Muscle of back (tissue), 11 donors: Measurements from ENCODE around the gene MACROH2A1. TPM values are rescaled to one million over a fixed set of nuclear protein-coding genes. Genes with fewer than 3 reads are reported as not detected.
"Not testable (repeated sequence)": the region's sequence is repeated elsewhere in the genome, so short reads cannot be mapped to it uniquely, and the experiment has no call there.

Experiments used
- DNase-seq, 3 donors: peaks; one replicate each; pipeline versions ENCODE4 v3.0.0 to v3.0.0-alpha.2; 2013
- polyA plus RNA-seq, 10 donors: library from polyadenylated mRNA; unstranded; fragments of 120-200 nt; gene quantifications; one replicate each; pipeline ENCODE4 v1.2.1, GENCODE V29; 2013; ENCODE audit not compliant: insufficient read length in 10 of 10

MACROH2A1 gene
- polyA plus RNA-seq, 10 donors = 82.9 to 117 (median 101) TPM

DNA sequence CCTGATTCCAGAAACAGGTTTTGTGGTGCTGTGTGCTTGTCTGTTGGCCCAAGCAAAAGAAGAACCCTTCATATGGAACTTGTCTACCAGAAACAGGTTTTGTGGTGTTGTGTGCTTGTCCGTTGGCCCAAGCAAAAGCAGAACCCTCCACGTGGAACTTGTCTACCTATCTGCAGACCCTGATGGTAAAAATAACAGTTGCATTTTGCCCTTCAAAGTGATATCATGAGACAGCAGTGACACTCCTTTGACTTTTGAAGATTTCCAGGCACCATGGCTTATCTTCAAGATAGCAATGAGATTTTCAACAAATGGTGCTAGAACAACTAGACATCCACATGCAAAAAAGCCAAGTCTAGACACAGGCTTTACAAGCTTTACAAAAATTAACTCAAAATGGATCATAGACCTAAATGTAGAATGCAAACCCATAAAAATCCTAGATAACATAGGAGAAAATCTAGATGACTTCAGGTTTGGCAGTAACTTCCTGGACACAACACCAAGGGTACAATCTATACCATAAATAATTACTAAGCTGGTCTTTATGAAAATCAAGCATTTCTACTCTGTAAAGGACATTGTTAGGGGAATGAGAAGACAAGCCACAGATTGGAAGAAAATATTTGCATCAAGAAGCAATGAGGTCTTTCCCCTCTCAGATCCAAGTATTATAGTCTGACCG lies 16.8 kb downstream of the MACROH2A1 start:
- no peak for DNase-seq

DNA sequence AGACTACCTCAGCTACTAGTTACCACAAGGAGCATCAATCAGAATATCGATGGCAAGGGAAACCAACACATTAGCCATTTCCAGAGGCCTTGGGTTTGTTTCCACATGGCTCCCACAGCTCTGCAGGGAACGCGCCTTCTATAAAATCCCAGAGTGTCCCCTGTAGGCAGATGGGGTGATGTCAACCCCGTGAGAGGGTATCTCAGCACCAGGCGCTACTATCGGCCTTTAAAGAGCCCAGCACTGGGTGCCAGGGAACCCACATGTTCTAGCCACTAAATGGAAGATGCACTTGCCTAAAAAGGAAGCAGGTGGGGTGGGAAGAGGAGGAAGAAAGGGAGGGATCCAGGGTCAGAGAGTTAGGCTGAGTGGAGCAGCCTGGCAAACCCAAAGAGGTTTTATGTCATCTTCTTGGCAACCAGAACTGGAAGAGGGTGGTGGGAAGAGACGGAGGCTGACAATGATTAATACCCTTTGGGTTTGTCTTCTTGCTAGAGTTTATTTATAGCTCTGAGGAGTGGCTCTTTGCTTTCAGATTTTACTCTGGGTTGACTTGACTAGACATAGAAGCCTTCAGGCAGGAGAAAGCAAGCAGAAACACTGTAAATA lies 19.9 kb downstream of the MACROH2A1 start:
- DNase-seq = no peak

DNA sequence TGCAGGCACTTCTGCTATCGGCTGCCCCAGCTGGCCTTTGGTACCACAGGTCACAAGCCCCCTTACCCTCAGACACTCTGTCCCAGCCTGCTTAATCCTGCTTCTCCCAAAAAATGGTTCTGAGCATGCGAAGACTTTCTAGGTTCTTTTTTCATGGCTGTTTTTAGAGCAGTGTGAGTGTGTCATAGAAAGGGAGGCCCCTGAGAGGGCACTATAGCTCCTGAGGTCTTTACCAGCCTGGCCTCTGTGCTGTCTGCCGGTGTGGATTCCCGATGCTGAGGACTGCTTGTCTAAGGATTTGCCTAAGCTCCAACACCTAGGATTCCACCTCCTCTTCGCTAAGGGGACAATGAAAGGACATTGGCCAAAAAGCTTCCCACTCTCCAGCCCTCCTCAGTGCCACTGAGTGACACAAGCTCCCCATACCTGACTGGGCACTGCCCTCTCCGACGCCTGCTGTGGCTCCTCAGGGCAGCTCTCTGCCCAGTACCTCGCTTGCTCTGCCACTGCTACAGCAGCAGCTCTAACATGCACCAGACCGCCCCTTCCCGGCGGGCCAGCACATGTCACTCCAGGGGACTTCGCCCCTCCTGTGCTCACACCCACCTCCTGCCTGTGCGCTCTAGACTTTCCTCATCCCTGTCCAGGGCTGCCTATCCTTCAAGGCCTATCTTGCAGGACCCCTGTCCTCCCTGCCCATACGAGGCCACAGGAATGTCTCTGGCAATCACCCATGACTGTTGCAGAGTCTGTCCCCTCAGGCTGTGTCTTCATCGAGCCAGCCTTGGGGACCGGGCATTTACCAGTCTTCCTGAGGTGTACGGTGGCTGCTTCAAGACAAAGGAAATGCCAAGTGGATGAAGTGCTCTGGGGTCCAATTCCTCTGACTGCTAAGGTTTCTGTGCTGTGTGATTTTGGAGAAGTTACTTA lies 21.0 kb downstream of the MACROH2A1 start:
- no peak for DNase-seq

DNA sequence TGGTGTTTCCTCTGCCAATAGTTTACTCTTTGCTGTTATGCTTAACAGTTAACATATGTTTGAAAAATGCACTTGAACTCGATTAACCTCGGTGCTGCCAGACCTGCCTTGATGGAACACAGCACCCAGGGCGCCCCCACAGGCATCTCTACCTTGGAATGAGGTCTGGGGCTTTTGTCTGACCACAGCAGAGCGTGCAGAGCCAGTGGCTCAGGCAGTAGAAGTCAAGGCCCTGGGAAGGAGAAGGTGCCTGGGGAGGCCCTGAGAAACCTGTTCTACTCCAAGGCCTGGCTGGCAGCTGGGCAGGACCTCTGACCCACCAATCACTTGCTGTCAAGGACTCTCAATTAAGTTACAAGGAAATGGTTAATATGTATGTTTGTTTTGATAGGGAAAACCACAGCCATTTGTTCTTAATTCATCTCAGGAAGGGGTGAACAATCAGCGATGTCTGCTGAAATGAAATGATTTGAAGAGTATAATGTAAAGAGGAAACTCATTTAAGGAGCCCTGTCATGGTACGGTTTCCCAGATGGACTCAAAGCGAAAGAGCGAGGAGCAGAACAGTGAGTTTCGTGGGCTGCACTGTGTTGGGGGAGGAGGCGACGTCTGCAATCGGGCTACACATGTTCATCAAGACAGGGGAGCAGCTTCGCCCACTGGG lies 21.9 kb downstream of the MACROH2A1 start:
- DNase-seq = no peak

DNA sequence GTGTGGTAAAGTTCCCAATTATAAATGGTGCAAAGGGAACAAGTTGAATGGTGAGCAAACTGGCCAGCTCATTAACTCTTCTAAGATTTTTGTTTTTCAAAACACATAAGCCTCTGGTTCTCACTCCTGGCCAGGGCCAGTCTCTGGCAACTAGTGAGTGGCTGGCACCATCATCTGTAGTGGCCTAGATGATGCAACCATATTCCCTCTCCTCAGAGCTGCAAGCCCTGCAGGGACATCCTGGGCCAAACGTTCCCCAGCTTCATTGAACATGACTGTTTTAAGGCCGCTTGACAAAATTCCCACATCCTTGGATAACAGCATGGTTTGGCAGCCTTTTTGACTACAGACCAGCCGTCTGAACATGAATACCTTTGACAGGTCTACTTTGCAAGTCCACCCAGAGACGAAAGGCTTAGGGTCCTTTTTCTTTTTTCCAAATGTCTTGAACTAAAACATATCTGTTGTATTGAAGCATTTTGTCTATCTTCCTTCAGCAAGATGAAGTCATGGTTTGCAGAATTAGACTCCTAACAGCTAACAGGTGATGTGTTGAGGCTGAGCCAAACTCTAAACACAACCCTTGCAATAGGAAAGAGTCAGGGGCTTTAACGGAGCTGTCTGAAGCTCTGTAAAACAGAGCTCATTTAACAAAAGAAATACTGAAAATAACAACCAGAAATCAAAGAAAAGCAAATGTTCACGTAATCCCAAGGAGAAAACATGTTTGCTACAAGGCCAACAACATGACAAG lies 23.8 kb downstream of the MACROH2A1 start:
- DNase-seq = peak in 1 of 3 donors; percentile 67

DNA sequence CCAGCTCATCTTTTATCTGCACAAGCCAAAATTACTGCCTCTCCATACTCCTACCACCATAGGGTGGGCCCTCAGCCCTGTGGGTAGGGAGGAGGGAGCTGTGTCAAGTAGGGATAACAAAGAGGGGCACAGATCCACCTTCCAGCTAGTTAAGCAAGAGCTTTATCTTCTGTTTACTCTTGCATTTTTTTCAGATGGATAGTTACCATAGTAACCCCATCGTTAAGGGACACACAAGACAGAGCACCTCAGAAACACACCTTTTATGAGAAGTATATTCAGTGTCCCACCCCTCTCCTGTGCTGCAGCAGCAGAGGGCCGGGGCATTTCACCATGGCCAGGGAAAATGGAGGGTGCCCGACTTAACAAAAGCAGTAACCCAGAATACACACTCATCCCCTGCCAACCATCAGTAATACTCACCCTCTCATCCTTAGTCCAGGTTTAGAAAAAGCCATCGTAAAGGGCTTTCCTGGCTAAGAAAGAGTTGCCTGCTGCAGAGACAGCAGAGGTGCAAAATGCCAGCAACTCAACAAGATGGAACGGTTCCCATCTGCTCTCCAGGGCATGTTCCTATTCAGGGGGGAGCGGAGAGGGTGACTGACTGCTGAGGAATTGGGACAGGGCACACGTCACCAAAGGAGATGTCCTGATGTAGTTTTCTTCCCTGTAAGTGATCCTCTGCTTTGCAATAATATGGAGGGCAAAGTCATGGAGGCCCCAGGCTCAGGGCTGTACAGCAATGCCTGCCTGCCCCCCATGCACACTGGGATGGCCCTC lies 25.1 kb downstream of the MACROH2A1 start:
- DNase-seq = no peak

DNA sequence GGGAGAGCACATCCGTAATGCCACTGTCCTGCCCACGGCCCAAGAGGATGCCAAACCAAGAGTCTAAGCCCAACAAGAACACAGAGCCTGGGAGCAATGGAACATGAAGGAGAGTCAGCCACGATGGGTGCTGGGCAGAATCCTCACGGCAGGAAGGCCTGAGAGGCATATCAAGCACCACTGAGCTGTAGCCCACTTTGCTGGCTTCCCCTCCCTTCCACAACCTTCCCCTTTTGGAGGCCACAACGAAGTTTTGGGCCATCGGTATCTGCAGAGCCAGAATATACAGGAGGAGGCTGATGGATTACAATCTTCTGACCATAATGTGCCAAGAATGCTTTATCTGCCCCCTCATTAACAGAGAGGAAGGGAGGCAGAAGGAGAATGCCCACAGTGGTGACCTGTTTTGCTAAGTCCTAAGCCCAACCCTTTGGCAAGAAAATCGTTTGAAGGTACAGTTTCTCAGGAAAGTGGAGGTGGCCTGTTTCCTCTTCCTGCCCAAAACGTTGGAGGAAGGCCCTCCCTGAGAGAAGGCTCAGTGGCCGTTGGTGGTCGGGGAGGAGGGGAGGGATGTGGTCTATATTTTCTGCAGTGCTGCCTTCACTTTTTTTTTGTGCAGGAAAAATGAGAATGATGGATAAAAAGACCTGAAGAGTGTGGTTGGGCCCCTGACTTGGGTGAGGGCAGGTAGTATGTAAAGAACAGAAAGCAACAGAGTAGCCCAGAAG lies 26.2 kb downstream of the MACROH2A1 start:
- DNase-seq = no peak

DNA sequence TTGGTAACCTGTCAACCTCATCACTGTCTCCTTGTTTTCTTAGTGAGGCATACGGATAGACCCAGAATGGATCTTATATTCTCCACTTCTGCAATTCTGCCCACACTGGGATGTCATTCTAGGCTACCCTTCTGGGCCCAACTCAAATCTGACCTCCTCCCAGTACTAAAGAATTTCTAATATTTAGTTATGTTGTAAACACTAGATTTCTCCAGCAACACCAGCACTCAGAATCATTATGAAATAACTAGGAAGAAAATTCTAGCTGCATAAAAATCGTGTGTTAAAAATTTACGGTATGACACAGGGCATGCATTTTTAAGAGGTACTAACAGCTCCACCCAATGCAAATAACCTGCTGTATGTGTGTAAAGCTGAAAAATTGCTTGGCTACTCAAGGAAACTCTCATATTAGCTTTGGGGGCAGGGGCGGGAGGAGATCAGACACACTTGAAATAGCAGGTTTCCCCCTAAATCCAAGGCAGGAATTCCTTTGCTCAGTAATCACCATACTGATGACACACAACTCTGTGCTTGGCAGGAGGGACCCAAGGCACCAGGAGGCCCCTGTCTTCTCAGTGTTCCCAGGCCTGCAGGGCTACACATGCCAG lies 27.3 kb downstream of the MACROH2A1 start:
- no peak for DNase-seq

DNA sequence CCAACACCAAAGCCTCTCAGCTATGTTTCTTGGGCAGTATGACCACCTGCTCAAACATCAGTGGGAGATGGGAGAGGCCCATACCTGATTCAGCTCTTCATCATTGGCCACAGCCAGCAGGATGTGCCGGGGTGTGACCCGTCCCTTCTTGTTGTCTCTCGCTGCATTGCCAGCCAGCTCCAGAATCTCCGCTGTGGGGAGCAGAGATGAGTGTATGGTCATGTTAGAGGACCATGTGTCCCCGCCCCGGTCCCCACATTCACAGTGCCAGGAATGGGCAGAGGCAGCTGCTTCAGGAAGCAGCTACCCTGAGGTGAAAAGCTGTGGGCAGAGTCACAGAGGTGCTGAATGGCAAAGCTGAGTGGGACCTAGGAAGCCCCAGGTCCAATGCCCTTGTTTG lies 29.1 kb downstream of the MACROH2A1 start:
- DNase-seq = no peak

DNA sequence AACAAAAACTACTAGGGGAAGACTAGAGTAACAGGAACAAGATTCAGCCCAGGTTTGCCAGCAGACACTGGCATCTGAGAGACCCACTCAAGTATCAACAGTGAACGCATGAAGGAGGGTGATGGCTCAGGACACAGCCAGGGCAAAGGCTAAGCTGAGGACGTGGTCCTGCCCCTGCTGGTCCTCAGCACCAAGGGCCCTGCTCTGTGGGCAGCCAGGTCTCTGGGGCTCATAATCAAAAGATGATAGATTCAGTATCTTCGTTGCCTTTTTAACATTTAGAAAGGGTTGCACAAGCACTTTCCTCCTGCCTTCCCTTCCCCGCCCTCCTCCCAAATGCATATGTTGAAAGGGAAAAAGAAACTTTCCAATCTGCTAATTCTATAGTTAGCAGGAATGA lies 31.5 kb downstream of the MACROH2A1 start:
- no peak for DNase-seq

DNA sequence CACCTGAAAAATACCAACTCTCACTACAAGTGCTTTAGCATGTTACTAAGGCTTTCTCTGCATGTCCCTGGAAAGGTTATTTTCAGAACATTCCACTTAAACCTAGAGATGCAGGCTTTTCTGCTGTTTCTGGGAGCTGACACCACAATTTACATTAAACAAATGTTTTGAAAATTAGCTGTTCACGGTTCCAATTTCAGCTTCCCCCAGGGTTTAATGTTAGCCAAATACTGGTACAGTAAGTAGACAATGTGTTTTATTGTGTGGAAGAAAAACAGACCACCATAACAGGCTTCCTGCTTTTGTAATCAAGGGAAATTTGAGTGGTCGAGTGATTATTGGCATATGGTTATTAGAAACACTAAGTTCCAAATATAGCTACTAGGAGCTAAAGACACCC lies 32.0 kb downstream of the MACROH2A1 start:
- peak in 1 of 3 donors; percentile 70 for DNase-seq

DNA sequence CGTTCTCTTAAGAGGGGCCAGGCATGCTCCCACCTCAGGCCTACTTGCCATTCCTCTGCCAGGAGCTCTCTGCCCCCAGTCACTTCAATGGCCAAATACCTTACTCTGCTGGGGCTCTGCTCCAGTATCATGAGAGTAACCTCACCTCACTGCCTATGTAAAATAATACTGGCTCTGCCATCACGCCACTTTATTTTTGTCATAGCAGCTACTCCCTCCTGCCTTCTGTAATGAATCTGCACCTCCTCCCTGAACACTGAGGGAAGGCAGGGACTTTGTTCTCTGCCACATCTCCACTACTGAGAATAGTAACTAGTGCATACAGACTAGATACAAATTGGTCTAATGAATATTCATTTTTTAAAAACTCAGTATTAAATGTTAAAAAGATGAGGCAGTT lies 33.8 kb downstream of the MACROH2A1 start:
- DNase-seq = no peak

DNA sequence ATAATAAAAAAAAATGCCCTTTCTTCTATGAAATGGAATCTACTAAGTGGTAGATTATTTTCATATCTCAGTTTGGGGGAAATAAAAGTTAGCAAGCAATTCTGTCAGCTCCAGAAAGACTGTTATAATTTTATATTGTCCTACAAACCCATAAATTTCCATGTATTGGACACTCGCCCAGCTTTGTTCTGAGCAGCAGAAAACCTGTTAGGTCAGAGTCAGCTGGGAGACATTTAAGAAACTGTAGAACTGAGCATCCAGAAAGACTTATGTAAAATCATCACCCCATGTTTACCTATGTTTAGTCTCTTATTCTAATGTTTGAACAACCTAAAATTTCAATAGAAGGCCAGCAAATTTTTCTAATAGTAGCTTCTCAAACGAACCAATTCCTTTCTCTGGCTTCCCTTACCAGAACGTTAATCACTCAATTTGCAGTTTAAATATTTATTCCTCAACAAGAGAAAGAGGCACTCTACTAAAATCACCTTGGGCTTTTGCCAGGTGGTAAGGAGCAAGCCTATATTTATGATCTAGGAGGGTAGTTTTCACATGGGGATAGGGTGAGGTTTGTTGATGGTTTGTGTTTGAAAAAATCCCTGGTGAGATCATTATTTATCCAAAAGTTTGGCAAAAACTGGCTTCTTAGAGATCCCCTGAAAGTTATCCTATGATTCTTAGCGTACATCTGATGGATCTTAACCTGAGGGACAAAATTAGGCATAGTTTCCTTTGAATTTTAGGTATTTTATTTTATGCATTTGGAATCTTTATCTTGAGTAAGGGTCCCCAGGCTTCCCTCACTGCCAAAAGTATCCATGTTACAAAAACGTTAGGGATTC lies 34.4 kb downstream of the MACROH2A1 start:
- DNase-seq = peak in 1 of 3 donors; percentile 57

DNA sequence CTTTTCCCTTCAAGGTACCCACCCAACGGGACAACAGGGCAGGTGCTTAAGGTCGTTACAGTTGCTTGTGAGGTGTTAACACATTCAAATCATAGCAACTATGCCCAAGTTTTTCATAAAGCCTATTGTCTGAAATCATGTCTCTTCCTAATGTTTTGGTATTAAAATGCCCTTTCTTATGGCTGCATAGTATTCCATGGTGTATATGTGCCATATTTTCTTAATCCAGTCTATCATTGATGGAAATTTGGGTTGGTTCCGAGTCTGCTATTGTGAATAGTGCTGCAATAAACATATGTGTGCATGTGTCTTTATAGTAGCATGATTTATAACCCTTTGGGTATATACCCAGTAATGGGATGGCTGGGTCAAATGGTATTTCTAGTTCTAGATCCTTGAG lies 35.7 kb downstream of the MACROH2A1 start:
- not testable (repeated sequence) for DNase-seq

DNA sequence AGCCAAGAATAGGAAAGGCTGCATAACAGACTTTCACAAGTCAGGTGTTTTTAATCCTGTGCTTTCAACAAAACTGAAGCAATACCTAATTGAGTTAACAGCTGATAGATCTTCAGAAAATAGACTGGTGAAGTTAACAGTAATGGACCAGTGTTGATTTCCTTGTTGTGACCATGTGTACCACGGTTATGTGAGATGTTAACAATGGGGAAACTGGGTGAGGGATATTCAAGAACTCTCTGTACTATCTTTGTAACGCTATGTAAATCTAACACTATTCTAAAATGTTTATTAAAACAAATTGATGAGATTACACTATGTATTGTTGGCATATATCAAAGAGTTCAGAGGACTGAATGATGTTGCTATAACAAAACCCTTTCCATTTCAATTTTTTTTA lies 36.9 kb downstream of the MACROH2A1 start:
- no peak for DNase-seq

DNA sequence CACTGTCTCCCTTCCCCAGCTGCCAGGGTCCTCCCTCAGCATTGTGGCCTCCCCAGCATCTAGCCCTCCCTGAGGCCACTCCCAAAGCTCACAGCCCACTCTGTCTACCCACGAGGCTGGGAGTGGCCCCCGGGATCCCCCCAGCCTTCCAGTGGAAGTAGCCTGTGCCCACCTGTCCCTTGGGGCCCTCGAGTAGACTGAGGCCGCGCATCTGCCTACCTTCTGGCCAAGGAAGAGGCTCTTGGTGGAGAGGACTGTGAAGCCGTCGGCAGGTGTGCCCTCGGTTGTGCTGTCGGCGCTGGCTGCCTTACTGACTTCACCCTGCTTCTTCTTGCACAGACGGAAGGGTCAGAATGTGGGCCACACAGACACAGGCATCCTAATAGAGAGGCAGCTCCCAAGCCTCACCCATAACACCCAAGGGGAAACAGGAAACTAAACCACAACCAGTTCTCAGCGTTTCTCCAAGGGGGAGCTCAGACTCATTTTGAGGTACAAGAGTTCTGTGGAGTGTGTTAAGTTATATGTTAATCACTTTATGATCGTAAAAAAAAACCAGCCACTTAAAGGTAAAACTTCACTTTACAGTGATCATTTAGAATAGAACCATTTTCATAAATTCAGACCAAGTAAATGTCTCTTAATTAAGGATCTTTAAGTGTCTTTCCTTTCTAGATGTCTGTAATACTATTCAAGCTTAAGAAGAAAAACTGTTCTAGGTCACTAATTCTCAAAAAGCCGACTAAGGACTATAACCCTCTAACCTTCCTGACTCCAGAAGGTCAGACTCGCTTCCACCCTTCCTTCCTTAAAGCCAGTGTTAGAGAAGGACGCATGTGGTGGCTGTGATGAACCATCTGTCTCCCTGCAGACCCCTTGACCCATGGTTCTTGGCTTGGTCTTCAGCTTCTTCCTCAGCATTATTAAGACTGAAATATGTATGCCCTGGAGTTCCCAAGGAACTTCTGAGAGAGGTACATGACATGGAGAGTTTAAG lies 38.5 kb downstream of the MACROH2A1 start:
- no peak for DNase-seq
